Measurements from ENCODE around the gene RAP2A. TPM values are rescaled to one million over a fixed set of nuclear protein-coding genes. Genes with fewer than 3 reads are reported as not detected.

RAP2A gene
- total RNA-seq, 1 experiment from 2014 or later: 43.6 TPM

DNA sequence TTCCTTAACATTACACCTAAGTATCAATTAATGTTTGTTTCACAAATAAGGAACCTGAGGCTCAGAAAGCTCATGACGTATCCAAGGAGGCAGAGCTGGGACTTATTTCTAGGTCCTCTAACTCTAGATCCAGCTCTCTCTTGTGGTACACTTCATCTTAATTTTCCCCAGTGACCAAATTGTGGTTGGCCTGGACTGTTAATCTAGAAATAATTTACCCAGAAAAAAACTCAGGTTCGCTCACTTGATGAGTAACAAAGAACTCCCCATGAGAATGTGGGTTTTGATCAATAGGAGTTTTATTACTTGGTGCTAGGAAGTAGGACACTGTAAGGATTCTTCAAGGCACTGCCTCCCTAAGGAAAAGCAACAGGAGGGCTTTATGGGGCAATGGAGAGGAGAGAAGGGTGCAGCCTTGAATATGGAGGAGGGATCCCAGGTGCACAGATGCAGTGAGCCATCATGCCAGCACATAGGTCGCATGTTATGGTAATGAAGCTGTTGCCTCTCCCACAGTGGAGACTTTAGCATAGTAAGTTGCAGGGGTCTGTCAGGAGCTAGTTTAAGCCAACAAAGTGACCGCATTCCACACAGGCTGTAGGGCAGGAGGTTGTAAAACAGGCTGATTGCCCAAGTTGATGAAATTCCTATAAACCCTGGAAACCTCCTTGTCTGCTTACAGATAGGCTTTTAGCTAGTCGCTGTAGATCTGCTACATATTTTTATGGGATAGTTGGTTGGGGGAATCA lies 14.7 kb downstream of the RAP2A start:
- peaks cover 16% of the 10 kb centered on the region for H3K4me1 ChIP-seq (ENCODE audit: insufficient read depth, low read length, poor library complexity, severe bottlenecking)
- no peaks in the 10 kb centered on the region for H3K9me3 ChIP-seq (ENCODE audit: low read depth, low read length, poor library complexity, severe bottlenecking)
- H3K27me3 ChIP-seq (replicated peaks; ENCODE audit: insufficient read depth, low read depth, low read length, poor library complexity): no peaks in the 10 kb centered on the region
- H3K4me3 ChIP-seq (ENCODE audit: low read depth, low read length, poor library complexity, severe bottlenecking): no peak overlapping the region
- no TSS peak for BruUV-seq (replicated peaks)
- H3K36me3 ChIP-seq (ENCODE audit: insufficient read depth, low read length, poor library complexity, severe bottlenecking): no peaks in the 10 kb centered on the region
- TF ChIP-seq EZH2 (IDR thresholded peaks at IDR 0.05; ENCODE audit: borderline replicate concordance, low read depth, low read length, poor library complexity, severe bottlenecking): no peak
- POLR2A ChIA-PET (ENCODE audit: low non-redundant PET): interaction anchor here (0.6 kb wide), 1 partner anchor 32 kb away, joined by 3 read pairs; no protein-coding TSS in a partner anchor
- no peak for DNase-seq (ENCODE audit: low spot score)
- CTCF ChIA-PET: interaction anchor here (1.2 kb wide), 1 partner anchor 339 kb away, joined by 3 read pairs; no protein-coding TSS in a partner anchor
- intact Hi-C loops (cut with micrococcal nuclease; ENCODE audit: unreplicated experiment): no loop called here
- H3K27ac ChIP-seq (ENCODE audit: low read depth, low read length, poor library complexity, severe bottlenecking): no peak overlapping the region

DNA sequence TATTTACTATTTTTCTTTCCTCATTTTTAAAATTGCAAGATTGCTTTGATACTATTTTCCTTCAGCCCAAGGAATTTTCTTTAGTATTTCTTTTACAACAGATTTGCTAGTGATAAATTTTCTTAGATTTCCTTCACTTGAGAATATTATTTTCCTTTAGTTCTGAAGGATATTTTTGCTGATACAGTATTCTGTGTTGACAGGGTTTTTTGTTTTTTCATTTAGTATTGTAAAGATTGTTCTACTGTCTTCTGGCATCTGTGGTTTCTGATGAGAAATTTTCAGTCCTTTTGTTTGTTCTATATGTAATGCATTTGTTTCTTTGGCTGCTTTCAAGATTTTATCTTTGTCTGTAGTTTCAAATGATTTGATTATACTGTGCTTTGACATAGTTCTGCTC lies 20.7 kb downstream of the RAP2A start:
- Histone ChIP-seq H3K4me1 (ENCODE audit: insufficient read depth, low read length, poor library complexity, severe bottlenecking) (peaks cover 11% of the 10 kb centered on the region), H3K27ac (ENCODE audit: low read depth, low read length, poor library complexity, severe bottlenecking) (no peak overlapping the region), H3K4me3 (ENCODE audit: low read depth, low read length, poor library complexity, severe bottlenecking) (no peak overlapping the region), H3K9me3 (ENCODE audit: low read depth, low read length, poor library complexity, severe bottlenecking) (peaks cover 9% of the 10 kb centered on the region), H3K36me3 (ENCODE audit: insufficient read depth, low read length, poor library complexity, severe bottlenecking) (no peaks in the 10 kb centered on the region), H3K27me3 (replicated peaks; ENCODE audit: insufficient read depth, low read depth, low read length, poor library complexity) (no peaks in the 10 kb centered on the region)
- DNase-seq (ENCODE audit: low spot score): no peak
- CTCF ChIA-PET: no interaction called here
- POLR2A ChIA-PET (ENCODE audit: low non-redundant PET): no interaction called here
- intact Hi-C loops (cut with micrococcal nuclease; ENCODE audit: unreplicated experiment): no loop called here
- TF ChIP-seq EZH2 (IDR thresholded peaks at IDR 0.05; ENCODE audit: borderline replicate concordance, low read depth, low read length, poor library complexity, severe bottlenecking): no peak
- TF ChIP-seq, protein P1, sequence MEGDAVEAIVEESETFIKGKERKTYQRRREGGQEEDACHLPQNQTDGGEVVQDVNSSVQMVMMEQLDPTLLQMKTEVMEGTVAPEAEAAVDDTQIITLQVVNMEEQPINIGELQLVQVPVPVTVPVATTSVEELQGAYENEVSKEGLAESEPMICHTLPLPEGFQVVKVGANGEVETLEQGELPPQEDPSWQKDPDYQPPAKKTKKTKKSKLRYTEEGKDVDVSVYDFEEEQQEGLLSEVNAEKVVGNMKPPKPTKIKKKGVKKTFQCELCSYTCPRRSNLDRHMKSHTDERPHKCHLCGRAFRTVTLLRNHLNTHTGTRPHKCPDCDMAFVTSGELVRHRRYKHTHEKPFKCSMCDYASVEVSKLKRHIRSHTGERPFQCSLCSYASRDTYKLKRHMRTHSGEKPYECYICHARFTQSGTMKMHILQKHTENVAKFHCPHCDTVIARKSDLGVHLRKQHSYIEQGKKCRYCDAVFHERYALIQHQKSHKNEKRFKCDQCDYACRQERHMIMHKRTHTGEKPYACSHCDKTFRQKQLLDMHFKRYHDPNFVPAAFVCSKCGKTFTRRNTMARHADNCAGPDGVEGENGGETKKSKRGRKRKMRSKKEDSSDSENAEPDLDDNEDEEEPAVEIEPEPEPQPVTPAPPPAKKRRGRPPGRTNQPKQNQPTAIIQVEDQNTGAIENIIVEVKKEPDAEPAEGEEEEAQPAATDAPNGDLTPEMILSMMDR (conservative IDR thresholded peaks at IDR 0.05; ENCODE audit: low read depth, low read length): no peak
- BruUV-seq (replicated peaks): no TSS peak

DNA sequence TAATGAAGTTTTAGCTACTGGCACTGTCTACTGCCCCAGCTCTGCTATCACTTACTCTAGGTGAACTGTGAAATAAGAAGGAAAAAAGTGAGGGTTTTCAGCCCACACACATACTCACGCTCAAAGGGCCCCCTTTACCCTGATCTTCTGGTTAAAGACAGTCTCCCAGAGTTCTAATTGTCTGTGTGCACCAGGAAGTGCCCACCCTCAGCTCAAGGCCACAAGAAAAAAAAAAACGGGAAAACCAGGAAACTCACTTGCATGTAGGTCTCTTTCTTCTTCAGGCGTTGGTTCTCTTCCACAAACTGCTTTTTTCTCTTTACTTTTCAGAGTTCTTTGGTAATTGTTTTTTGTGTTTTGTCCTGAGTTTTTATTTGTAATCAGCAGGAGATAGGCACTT lies 22.1 kb downstream of the RAP2A start:
- Histone ChIP-seq H3K4me1 (ENCODE audit: insufficient read depth, low read length, poor library complexity, severe bottlenecking) (peaks cover 2% of the 10 kb centered on the region), H3K36me3 (ENCODE audit: insufficient read depth, low read length, poor library complexity, severe bottlenecking) (no peaks in the 10 kb centered on the region), H3K4me3 (ENCODE audit: low read depth, low read length, poor library complexity, severe bottlenecking) (no peak overlapping the region), H3K27ac (ENCODE audit: low read depth, low read length, poor library complexity, severe bottlenecking) (no peak overlapping the region), H3K9me3 (ENCODE audit: low read depth, low read length, poor library complexity, severe bottlenecking) (peaks cover 9% of the 10 kb centered on the region), H3K27me3 (replicated peaks; ENCODE audit: insufficient read depth, low read depth, low read length, poor library complexity) (no peaks in the 10 kb centered on the region)
- DNase-seq (ENCODE audit: low spot score): no peak
- ChIA-PET POLR2A (ENCODE audit: low non-redundant PET) (no interaction called here), CTCF (no interaction called here)
- BruUV-seq (replicated peaks): no TSS peak
- TF ChIP-seq, protein P1 (conservative IDR thresholded peaks at IDR 0.05; ENCODE audit: low read depth, low read length): no peak
- intact Hi-C loops (cut with micrococcal nuclease; ENCODE audit: unreplicated experiment): no loop called here
